BJ (cell line): ENCODE data around the gene PNKP. TPM values are rescaled to one million over a fixed set of nuclear protein-coding genes. Genes with fewer than 3 reads are reported as not detected.

Source experiments
- CTCF ChIA-PET: fragments of 350-600 bp; formaldehyde crosslinking; extraction: SDS; loops from one replicate; lab custom pipeline; 2021; ENCODE audit warnings: antibody characterized with exemption, inconsistent platforms; lab: Yijun Ruan, JAX
- POLR2A ChIA-PET: fragments of 300-600 bp; sonication (Branson Sonifier 250); formaldehyde crosslinking; extraction: SDS; loops from one replicate; lab custom pipeline; 2021; ENCODE audit warnings: antibody characterized with exemption; lab: Charles Lee
- DNase-seq: peaks from one replicate; pipeline ENCODE4 v3.0.0-alpha.2; 2011; ENCODE audit warnings: low read depth
- H3K27me3 ChIP-seq: 2 replicates; pipeline ENCODE4 v1.6.0; 2011; ENCODE audit warnings: low read length; ENCODE audit not compliant: control insufficient read depth, insufficient read depth
- H3K36me3 ChIP-seq: 2 replicates; pipeline ENCODE4 v1.5.1; 2011; ENCODE audit warnings: low read length; ENCODE audit not compliant: control insufficient read depth, insufficient read depth
- H3K4me3 ChIP-seq: 2 replicates; pipeline ENCODE4 v1.5.1; 2011; ENCODE audit warnings: low read depth, mild to moderate bottlenecking, control low read depth, low read length
- polyA plus RNA-seq: library from polyadenylated mRNA; depleted of rRNA; stranded (reverse); fragments of >200 nt; gene quantifications from 2 replicates; pipeline ENCODE4 v1.2.3, GENCODE V29; 2011
- TF ChIP-seq, protein P1 (sequence below): IDR thresholded peaks from 2 replicates; pipeline ENCODE4 v1.5.1; 2011; ENCODE audit warnings: low read depth, mild to moderate bottlenecking, control low read depth, inconsistent platforms, low read length, moderate library complexity; ENCODE audit not compliant: insufficient read depth

PNKP gene
- polyA plus RNA-seq, 1 experiment = 28.9 TPM

DNA sequence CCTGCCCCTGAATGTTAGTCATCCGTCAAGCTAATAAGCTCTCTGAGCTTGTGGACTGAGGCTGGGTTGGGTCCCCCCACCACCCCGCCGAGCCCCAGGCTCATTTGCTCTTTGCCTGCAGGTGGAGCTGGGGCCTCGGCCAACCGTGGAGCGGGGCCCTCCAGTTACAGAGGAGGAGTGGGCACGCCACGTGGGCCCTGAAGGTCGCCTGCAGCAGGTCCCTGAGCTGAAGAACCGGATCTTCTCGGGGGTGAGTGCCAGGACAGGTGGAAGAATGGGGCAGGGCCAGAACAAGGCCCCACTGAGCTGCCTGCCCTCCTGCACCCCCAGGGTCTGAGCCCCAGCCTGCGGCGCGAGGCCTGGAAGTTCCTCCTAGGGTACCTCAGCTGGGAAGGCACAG, 15.3 kb upstream of the PNKP start:
- POLR2A ChIA-PET = no interaction called here
- TF ChIP-seq, protein P1, sequence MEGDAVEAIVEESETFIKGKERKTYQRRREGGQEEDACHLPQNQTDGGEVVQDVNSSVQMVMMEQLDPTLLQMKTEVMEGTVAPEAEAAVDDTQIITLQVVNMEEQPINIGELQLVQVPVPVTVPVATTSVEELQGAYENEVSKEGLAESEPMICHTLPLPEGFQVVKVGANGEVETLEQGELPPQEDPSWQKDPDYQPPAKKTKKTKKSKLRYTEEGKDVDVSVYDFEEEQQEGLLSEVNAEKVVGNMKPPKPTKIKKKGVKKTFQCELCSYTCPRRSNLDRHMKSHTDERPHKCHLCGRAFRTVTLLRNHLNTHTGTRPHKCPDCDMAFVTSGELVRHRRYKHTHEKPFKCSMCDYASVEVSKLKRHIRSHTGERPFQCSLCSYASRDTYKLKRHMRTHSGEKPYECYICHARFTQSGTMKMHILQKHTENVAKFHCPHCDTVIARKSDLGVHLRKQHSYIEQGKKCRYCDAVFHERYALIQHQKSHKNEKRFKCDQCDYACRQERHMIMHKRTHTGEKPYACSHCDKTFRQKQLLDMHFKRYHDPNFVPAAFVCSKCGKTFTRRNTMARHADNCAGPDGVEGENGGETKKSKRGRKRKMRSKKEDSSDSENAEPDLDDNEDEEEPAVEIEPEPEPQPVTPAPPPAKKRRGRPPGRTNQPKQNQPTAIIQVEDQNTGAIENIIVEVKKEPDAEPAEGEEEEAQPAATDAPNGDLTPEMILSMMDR = no peak
- CTCF ChIA-PET = no interaction called here
- no peaks in the 10 kb centered on the region for H3K27me3 ChIP-seq
- peaks cover 45% of the 10 kb centered on the region for H3K36me3 ChIP-seq
- DNase-seq = no peak
- no peak overlapping the region for H3K4me3 ChIP-seq

- no peak for DNase-seq
- H3K4me3 ChIP-seq = no peak overlapping the region
- ChIA-PET CTCF (interaction anchor here (1.5 kb wide), 1 partner anchor 9 kb away, joined by 4 read pairs; no protein-coding TSS in a partner anchor), POLR2A (no interaction called here)
- TF ChIP-seq, protein P1 = no peak
- H3K27me3 ChIP-seq = no peaks in the 10 kb centered on the region
- H3K36me3 ChIP-seq = peaks cover 45% of the 10 kb centered on the region
Measured at GRCh38 chr19:49881672-49882394, 14.5 kb upstream of the PNKP start.

DNA sequence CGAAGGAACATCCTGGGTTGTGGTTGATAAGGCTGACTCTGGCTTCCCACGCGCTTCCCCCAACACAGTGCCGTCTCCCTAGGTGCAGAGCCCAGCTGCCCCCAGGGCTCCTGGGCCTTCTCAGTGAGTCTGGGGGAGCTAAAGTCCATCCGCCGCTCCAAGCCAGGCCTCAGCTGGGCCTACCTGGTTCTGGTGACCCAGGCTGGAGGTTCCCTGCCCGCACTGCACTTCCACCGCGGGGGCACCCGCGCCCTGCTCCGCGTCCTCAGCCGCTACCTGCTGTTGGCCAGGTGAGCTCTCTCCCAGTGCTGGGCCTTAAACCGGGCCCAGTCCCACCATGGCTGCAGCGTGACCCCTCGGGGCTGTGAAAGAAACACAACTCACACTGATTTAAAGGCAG, 13.8 kb upstream of the PNKP start:
- POLR2A ChIA-PET = no interaction called here
- CTCF ChIA-PET = interaction anchor here (1.5 kb wide), 1 partner anchor 10 kb away, joined by 4 read pairs; no protein-coding TSS in a partner anchor
- Histone ChIP-seq H3K4me3 (no peak overlapping the region), H3K36me3 (peaks cover 45% of the 10 kb centered on the region), H3K27me3 (no peaks in the 10 kb centered on the region)
- DNase-seq = no peak
- TF ChIP-seq, protein P1 = no peak

DNA sequence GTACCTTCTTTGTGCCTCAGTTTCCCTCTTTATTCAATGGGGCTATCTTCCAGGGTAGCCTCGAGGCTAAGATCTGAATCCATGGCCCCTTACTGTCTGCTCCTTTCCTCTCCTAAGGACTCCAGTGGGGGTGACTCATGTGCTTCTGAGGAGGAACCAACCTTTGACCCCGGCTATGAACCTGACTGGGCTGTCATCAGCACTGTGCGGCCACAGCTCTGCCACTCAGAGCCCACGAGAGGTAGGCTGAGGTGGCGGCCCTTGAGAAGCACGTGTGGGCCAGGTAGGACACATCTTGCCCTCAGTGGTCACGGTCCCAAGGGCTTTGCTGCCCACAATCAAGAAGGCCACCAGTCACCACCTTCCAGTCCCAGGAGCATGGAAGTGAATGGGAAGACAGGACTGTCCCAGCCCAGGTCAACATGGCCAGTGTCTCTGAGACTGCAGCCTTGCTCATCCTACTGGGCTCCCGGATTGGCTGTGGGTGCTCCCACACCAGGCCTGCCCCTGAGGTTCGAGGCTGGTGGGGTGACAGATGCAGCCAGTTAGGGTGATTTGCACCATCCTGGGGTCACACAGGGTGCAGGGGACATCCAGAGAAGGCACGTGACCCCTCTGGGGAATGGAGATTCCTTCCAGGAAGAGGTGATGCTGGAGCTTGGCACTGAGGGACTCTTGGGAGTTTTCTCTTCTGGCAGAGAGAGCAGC, 12.9 kb upstream of the PNKP start:
- TF ChIP-seq, protein P1 = no peak
- H3K4me3 ChIP-seq = no peak overlapping the region
- ChIA-PET POLR2A (no interaction called here), CTCF (interaction anchor here (1.0 kb wide), 1 partner anchor 16 kb away, joined by 3 read pairs; the partner anchor contains the start of gene IL4I1)
- H3K36me3 ChIP-seq = peaks cover 45% of the 10 kb centered on the region
- DNase-seq = no peak
- H3K27me3 ChIP-seq = no peaks in the 10 kb centered on the region

DNA sequence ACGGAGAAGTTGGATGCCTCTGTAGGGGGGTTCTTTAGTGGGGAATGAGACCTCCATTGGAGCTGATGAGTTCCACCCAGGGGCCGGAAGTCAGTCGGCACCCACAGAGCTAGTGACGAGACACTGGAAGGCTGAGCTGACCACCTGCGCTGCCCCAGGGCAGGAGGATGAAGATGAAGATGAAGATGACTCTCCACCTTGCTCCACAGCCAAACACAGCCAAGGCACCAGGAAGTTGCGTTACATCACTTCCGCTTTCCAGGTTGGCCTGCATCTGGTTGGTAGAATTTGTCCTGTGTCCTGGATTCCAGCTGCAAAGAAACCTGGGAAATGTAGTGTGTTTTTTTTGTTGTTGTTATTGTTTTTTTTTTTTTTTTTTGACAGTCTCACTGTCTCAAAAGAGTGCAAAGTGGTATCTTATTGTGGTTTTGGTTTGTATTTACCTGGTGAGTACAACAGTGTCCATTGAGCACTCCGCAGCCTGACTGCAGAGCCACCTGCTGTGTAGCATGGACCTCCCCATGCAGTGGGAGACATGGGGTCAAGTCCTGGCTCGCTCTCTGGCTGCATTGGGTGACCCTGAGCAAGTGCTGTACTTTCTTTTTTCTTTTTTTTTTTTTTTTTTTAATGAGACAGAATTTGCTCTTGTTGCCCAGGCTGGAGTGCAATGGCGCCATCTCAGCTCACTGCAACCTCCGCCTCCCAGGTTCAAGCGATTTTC, 12.0 kb upstream of the PNKP start:
- DNase-seq = no peak
- ChIA-PET POLR2A (no interaction called here), CTCF (interaction anchor here (1.0 kb wide), 1 partner anchor 17 kb away, joined by 3 read pairs; the partner anchor contains the start of gene IL4I1)
- Histone ChIP-seq H3K36me3 (peaks cover 40% of the 10 kb centered on the region), H3K4me3 (no peak overlapping the region), H3K27me3 (no peaks in the 10 kb centered on the region)
- TF ChIP-seq, protein P1 = no peak
